PC-9 (cell line): ENCODE measurements around the gene C2CD2. TPM values are rescaled to one million over a fixed set of nuclear protein-coding genes. Genes with fewer than 3 reads are reported as not detected.

Experiments
- BruUV-seq: library from RNA; stranded (reverse); fragments of 400-500 nt; replicated peaks from 2 replicates; lab custom pipeline; 2021; lab: Mats Ljungman, UMichigan
- CTCF ChIA-PET: fragments of 300-600 bp; sonication (Branson Sonifier 250); formaldehyde crosslinking; loops from one replicate; lab custom pipeline; 2022; ENCODE audit warnings: antibody characterized with exemption; lab: Charles Lee
- POLR2A ChIA-PET: fragments of 300-600 bp; sonication (Branson Sonifier 250); formaldehyde crosslinking; loops from one replicate; lab custom pipeline; 2022; ENCODE audit warnings: antibody characterized with exemption; ENCODE audit not compliant: unreplicated experiment; lab: Charles Lee
- DNase-seq, 2 experiments: peaks; one replicate each; pipeline versions ENCODE4 v3.0.0 to v3.0.0-alpha.2; 2015 to 2022; ENCODE audit warnings: mixed read lengths in 1 of 2
- H2AFZ ChIP-seq: fragments of 200-600 bp; sonication (generic); 2 replicates; pipeline ENCODE4 v1.8.1; 2017; ENCODE audit warnings: antibody characterized with exemption
- H3F3A ChIP-seq: fragments of 200-600 bp; sonication (generic); 2 replicates; pipeline ENCODE4 v1.8.1; 2017; ENCODE audit warnings: antibody characterized with exemption, mild to moderate bottlenecking, low read depth; ENCODE audit not compliant: insufficient read depth
- H3K27ac ChIP-seq: fragments of 200-600 bp; sonication (generic); 2 replicates; pipeline ENCODE4 v1.6.1; 2016; ENCODE audit warnings: mixed run types
- H3K27me3 ChIP-seq: fragments of 200-600 bp; sonication (generic); 2 replicates; pipeline ENCODE4 v1.6.1; 2016; ENCODE audit warnings: low read depth, mixed run types; ENCODE audit not compliant: insufficient read depth
- H3K36me3 ChIP-seq: fragments of 200-600 bp; sonication (generic); 2 replicates; pipeline ENCODE4 v1.6.1; 2016; ENCODE audit warnings: low read depth, mixed run types
- H3K4me1 ChIP-seq: fragments of 200-600 bp; sonication (generic); replicated peaks from 2 replicates; pipeline ENCODE4 v1.6.1; 2016; ENCODE audit warnings: mixed run types; ENCODE audit not compliant: insufficient read depth
- H3K4me2 ChIP-seq: fragments of 200-600 bp; sonication (generic); 2 replicates; pipeline ENCODE4 v1.6.1; 2017; ENCODE audit warnings: mixed run types
- H3K4me3 ChIP-seq: fragments of 200-600 bp; sonication (generic); 2 replicates; pipeline ENCODE4 v1.6.1; 2016; ENCODE audit warnings: mixed run types
- H3K79me2 ChIP-seq: fragments of 200-600 bp; sonication (generic); 2 replicates; pipeline ENCODE4 v1.6.1; 2017; ENCODE audit warnings: low read depth, mixed run types
- H3K9me2 ChIP-seq: fragments of 200-600 bp; sonication (generic); 2 replicates; pipeline ENCODE4 v1.8.1; 2017; ENCODE audit warnings: mild to moderate bottlenecking; ENCODE audit not compliant: insufficient read depth
- H3K9me3 ChIP-seq: fragments of 200-600 bp; sonication (generic); 2 replicates; pipeline ENCODE4 v1.8.1; 2016; ENCODE audit warnings: low read depth; ENCODE audit not compliant: insufficient read depth
- H4K20me1 ChIP-seq: fragments of 200-600 bp; sonication (generic); 2 replicates; pipeline ENCODE4 v1.8.1; 2017; ENCODE audit not compliant: insufficient read depth
- EZH2 ChIP-seq: fragments of 200-600 bp; sonication (generic); IDR thresholded peaks from 2 replicates; pipeline ENCODE4 v1.8.0; 2017; ENCODE audit warnings: antibody characterized with exemption, low read depth
- intact Hi-C: fragments of 100-400 bp; cut with micrococcal nuclease; formaldehyde crosslinking; loops from one replicate; pipeline ENCODE4 v1.10.0; 2022; ENCODE audit not compliant: unreplicated experiment
- total RNA-seq: library from RNA; stranded (reverse); gene quantifications from 2 replicates; pipeline ENCODE4 v1.2.3, GENCODE V29; 2021
- TF ChIP-seq, protein P1 (sequence below): fragments of 200-600 bp; sonication (generic); conservative IDR thresholded peaks from 2 replicates; pipeline ENCODE4 v1.6.1; 2017; ENCODE audit warnings: mixed run types, antibody characterized with exemption, mild to moderate bottlenecking, moderate library complexity

The C2CD2 gene
- total RNA-seq, 1 experiment from 2014 or later: 26.8 TPM

- Histone ChIP-seq H2AFZ (no peak overlapping the region), H3K27me3 (no peaks in the 10 kb centered on the region), H4K20me1 (no peaks in the 10 kb centered on the region), H3K4me1 (no peaks in the 10 kb centered on the region), H3K79me2 (no peaks in the 10 kb centered on the region), H3K4me3 (no peak overlapping the region), H3K36me3 (no peaks in the 10 kb centered on the region), H3F3A (no peaks in the 10 kb centered on the region), H3K27ac (no peak overlapping the region), H3K9me2 (no peaks in the 10 kb centered on the region), H3K4me2 (no peak overlapping the region), H3K9me3 (no peaks in the 10 kb centered on the region)
- no peak for TF ChIP-seq EZH2
- POLR2A ChIA-PET: interaction anchor here (0.7 kb wide), 1 partner anchor 98 kb away, joined by 3 read pairs; no protein-coding TSS in a partner anchor
- BruUV-seq: no TSS peak
- CTCF ChIA-PET: no interaction called here
- no peak for DNase-seq
- intact Hi-C loops: no loop called here
Measured at GRCh38 chr21:41914965-41915364, 38.9 kb downstream of the C2CD2 start.

DNA sequence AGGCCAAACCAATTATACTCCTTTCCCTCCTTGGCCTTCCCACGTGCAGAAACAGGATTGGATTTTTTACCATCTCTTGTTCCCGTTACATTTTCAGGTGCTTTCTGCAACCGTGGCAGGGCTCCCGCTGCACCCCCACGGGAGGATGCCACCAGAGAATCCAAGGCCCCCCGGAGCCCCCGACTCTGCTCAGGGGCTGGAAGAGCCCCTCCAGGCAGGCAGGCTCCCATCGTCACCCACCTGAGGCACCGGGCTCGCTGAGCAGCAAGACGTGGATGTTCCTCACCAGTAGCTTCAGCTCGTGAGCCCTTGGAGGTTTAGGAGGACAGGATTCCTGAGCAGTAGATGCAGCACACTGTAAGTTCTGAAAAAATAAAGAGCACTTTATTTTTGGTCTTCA lies 39.5 kb downstream of the C2CD2 start:
- Histone ChIP-seq H3F3A (no peaks in the 10 kb centered on the region), H3K4me3 (no peak overlapping the region), H4K20me1 (no peaks in the 10 kb centered on the region), H3K9me3 (no peaks in the 10 kb centered on the region), H3K27ac (no peak overlapping the region), H3K27me3 (no peaks in the 10 kb centered on the region), H3K79me2 (no peaks in the 10 kb centered on the region), H3K36me3 (no peaks in the 10 kb centered on the region), H2AFZ (no peak overlapping the region), H3K9me2 (no peaks in the 10 kb centered on the region), H3K4me1 (no peaks in the 10 kb centered on the region), H3K4me2 (no peak overlapping the region)
- CTCF ChIA-PET: interaction anchor here (0.6 kb wide), 1 partner anchor 302 kb away, joined by 5 read pairs; no protein-coding TSS in a partner anchor
- intact Hi-C loops: no loop called here
- DNase-seq: no peak
- POLR2A ChIA-PET: no interaction called here
- no peak for TF ChIP-seq EZH2
- TF ChIP-seq, protein P1, sequence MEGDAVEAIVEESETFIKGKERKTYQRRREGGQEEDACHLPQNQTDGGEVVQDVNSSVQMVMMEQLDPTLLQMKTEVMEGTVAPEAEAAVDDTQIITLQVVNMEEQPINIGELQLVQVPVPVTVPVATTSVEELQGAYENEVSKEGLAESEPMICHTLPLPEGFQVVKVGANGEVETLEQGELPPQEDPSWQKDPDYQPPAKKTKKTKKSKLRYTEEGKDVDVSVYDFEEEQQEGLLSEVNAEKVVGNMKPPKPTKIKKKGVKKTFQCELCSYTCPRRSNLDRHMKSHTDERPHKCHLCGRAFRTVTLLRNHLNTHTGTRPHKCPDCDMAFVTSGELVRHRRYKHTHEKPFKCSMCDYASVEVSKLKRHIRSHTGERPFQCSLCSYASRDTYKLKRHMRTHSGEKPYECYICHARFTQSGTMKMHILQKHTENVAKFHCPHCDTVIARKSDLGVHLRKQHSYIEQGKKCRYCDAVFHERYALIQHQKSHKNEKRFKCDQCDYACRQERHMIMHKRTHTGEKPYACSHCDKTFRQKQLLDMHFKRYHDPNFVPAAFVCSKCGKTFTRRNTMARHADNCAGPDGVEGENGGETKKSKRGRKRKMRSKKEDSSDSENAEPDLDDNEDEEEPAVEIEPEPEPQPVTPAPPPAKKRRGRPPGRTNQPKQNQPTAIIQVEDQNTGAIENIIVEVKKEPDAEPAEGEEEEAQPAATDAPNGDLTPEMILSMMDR: no peak
- no TSS peak for BruUV-seq

DNA sequence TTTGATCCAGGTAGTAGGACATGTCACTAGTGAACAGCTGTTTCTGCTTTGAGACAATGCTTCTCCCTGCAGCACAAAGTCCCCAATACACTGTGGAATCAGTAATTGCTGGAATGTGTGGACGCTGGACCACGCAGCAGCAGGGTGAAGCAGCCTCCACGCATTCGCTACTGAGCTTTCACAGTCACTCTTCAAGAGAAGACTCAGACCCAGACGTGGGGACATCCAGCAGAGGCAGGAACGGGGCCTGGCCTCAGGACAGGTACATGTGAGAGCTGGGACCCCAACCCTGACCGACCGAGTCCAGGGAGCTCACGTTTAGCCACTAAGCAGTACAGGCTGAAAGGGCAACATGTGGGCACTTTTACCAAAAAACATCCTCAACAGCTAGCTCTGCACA lies 40.6 kb downstream of the C2CD2 start:
- no peaks in the 10 kb centered on the region for H3K9me3 ChIP-seq
- H3F3A ChIP-seq: no peaks in the 10 kb centered on the region
- CTCF ChIA-PET: no interaction called here
- TF ChIP-seq, protein P1: no peak
- no peak for TF ChIP-seq EZH2
- H3K27ac ChIP-seq: no peak overlapping the region
- H3K27me3 ChIP-seq: no peaks in the 10 kb centered on the region
- no peaks in the 10 kb centered on the region for H4K20me1 ChIP-seq
- intact Hi-C loops: no loop called here
- H3K36me3 ChIP-seq: no peaks in the 10 kb centered on the region
- H2AFZ ChIP-seq: no peak overlapping the region
- no peak overlapping the region for H3K4me2 ChIP-seq
- no peak for DNase-seq
- no peaks in the 10 kb centered on the region for H3K79me2 ChIP-seq
- POLR2A ChIA-PET: no interaction called here
- BruUV-seq: no TSS peak
- H3K4me3 ChIP-seq: no peak overlapping the region
- no peaks in the 10 kb centered on the region for H3K4me1 ChIP-seq
- H3K9me2 ChIP-seq: no peaks in the 10 kb centered on the region

- H2AFZ ChIP-seq: no peak overlapping the region
- no peaks in the 10 kb centered on the region for H3K9me3 ChIP-seq
- H3F3A ChIP-seq: no peaks in the 10 kb centered on the region
- no TSS peak for BruUV-seq
- no peak overlapping the region for H3K4me2 ChIP-seq
- no peaks in the 10 kb centered on the region for H4K20me1 ChIP-seq
- no peak for TF ChIP-seq EZH2
- TF ChIP-seq, protein P1: no peak
- H3K36me3 ChIP-seq: no peaks in the 10 kb centered on the region
- no peaks in the 10 kb centered on the region for H3K9me2 ChIP-seq
- POLR2A ChIA-PET: no interaction called here
- no peaks in the 10 kb centered on the region for H3K4me1 ChIP-seq
- no peak for DNase-seq
- H3K27me3 ChIP-seq: no peaks in the 10 kb centered on the region
- CTCF ChIA-PET: no interaction called here
- H3K27ac ChIP-seq: no peak overlapping the region
- intact Hi-C loops: no loop called here
- no peak overlapping the region for H3K4me3 ChIP-seq
- no peaks in the 10 kb centered on the region for H3K79me2 ChIP-seq
Measured at GRCh38 chr21:41908829-41909228, 45.0 kb downstream of the C2CD2 start.
